Activated gamma-delta T cell (primary cell): Measurements from ENCODE around the gene AIFM3.
"Not testable (repeated sequence)": the region's sequence is repeated elsewhere in the genome, so short reads cannot be mapped to it uniquely, and the experiment has no call there.

ENCODE experiments used
- DNase-seq: peaks from one replicate; lab custom pipeline; 2025; lab: John Stamatoyannopoulos, UW

AIFM3 gene

DNA sequence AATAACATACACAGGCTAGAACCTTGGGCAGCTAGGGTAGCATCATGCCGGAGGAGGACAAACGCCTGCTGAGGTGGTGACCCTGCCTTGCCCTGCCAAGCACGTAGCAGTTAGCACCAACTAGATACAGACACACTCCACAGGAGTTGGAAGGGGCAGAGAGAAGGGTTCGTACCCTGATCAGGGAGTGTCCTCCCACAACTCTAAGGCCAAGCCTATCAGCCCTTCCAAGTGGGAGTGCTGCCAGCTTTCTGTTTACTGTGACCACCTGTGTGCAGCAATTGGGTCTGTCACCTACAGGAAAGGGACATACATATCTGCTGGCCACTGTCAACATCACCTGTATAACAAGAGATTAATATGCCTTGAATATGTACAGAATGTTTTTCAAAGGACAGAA, 36.7 kb downstream of the AIFM3 start:
- DNase-seq, result no peak

DNA sequence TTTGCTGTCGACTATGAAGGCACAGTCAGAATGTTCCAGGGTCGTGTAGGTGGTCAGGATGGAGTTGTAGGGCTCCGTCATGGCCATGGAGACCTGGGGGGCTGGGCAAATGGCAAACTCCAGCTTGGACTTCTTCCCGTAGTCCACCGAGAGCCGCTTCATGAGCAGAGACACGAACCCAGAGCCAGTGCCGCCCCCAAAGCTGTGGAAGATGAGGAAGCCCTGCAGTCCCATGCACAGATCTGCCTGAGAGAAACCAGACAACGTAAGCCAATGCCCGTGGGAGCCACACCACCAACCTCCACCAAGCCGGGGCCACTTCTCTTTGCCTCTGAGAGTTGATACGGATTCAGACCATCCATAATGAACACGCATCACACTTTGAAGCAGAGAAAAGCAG, 42.2 kb downstream of the AIFM3 start:
- DNase-seq, result not testable (repeated sequence)

DNA sequence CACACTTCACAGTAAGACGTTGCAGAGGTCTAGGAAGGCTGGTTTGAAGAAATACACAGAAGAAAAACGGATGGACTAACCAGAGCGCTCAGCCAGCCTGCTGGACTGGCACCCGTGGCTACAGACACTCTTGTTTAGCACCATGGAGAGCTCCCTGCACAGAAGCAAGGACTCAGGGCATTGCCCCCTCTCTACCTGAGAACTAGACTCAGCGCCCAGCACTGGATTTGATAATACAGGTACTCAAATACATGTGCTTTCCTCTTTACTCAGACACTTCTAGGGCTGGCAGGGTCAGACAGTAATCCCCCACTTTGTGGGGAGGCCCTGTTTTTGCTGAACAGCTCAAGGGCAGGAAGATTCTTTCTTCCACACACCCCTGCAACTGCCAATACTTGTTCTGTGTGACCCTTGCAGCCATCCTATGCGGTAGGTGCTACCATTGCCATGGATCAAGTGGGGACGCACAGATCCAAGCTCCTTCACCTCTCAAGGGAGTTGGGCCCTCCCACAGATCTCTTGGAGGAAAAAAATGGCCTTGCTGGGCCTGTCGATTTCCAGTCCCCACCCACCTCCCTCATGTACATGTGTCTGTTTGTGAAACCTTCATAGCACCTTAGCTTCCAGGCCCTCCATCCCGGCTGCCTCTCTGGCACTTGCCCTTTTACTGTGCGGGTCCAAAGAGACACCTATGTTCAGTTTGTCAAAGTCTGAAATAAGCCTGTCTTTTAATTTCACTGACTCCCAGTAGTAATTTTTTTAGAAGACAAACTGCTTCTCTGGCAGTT, 42.8 kb downstream of the AIFM3 start:
- no peak for DNase-seq

DNA sequence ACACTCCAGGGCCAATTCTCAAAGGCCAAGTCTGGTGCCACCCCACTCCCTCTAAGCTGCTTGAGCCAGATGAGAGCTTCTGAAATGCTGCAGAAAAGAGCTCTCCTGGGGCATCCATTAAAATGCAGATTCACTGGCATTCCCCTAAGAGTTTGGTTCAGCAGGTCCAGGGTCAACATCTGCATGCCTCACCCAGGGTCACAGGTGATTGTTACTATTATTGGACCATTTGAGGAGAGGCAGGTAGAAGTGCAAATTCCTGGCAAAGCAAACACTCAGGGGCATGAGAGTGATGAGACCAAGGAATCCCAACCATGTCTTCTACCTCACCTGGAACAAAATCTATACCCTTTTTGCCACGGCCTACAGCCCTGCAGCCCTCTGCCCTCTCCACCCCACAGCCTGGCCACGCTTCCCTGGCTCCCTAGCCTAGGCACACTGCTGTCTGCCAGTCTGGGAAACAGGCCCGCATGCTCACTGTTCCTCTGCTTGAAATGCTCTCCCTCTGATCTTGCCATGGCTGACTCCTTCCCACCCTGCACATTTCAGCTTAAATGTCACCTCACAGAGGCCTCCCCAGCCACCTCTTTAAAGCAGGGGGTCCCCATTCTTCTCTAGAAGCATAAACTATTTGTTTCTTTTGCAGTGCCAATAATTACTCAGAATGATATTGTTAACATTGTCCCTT, 43.5 kb downstream of the AIFM3 start:
- no peak for DNase-seq

DNA sequence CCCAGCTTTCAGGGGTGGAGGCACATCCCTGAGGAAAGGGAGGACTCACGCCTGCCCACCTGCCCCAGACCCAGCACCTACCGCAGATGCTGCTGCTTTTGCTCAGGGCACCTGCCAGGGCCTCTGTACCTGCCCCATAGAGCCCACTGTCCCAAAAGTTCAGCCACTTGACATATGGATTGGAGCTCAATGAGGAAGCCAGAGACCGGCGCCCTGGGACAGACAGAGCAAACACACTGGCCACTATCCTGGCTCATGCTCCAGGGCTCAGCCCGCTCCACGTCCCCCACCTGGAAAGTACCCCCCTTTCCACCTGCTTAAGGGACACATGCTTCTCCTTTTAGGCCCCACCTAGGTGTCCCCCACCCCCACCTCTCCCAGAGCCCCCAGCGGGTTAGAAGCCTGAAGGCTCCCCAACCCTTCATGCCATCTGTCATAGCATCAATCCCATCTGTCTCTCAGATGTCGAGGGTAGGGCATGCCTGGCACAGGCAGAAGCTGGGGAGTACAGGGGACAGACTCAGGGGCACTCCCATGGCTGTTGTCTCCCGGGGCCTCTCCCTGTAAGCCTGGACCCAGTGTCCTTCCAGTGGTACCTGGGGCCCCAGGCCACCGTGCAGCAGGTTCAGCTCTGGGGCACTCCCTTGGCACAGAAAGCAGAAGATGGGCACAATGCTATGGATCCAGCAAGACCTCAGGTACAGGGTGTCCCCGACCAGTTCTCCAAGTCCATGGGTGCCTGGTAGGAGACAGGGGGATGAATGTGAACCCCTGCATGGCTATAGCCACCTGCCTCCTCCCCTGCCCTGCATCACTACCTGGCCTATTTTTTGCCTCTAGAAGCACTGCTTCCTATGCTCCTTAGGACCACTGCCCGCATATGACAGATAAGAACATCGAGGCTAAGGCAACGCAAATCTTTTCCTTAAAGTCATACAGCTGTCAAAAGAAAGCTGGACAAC, 45.7 kb downstream of the AIFM3 start:
- no peak for DNase-seq

DNA sequence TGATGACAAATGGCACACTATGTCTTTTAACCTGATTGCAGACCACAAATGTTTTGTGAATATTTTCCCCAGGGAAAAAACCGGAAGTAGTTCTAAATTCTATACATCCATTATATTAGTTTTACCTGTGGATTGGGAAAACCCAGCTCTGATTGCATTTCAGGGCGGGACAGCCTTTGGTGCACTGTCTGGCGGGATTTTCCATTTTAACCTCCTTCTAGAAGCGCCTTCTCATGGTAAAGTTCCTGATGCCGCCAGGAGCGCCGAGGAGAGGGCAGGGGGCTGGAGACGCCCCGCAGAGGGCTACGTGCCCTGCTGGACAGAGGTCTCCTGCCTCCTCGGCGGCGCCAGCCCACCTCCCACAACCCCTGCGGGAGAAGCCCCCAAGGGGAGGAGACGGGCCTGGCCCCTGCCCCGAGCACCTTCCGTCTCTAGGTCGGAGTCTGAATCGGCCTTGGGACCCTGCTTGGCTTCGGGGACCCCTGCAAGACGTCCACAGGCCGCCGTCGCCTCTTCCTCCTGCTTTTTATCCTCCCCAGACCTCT, 46.7 kb downstream of the AIFM3 start:
- no peak for DNase-seq

DNA sequence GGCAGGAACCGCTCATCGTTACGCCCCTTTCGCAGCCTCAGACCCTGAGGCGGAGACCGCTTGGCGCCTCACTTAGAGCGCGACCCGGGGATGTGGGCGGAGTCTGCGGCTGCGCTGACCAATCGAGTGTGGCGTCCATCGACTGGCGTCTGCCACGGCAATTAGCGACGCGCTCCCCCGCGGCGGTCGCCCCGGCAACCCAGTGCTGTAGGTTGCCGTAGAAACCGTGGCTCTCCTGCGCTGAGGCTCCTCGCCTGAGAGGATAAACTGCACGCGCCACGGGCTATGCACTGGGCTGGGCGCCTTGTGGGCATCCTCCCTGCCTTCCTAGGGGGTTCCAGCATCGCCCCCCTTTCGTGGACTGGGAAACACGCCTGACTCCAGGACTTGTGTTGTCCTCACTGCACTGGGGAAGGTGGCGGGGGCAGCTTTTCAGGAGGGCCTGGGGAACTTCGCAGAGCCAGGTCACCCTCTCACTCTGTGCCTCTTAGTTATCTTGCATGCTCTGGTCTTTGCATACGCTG, 47.2 kb downstream of the AIFM3 start:
- DNase-seq, result peak; percentile 87

DNA sequence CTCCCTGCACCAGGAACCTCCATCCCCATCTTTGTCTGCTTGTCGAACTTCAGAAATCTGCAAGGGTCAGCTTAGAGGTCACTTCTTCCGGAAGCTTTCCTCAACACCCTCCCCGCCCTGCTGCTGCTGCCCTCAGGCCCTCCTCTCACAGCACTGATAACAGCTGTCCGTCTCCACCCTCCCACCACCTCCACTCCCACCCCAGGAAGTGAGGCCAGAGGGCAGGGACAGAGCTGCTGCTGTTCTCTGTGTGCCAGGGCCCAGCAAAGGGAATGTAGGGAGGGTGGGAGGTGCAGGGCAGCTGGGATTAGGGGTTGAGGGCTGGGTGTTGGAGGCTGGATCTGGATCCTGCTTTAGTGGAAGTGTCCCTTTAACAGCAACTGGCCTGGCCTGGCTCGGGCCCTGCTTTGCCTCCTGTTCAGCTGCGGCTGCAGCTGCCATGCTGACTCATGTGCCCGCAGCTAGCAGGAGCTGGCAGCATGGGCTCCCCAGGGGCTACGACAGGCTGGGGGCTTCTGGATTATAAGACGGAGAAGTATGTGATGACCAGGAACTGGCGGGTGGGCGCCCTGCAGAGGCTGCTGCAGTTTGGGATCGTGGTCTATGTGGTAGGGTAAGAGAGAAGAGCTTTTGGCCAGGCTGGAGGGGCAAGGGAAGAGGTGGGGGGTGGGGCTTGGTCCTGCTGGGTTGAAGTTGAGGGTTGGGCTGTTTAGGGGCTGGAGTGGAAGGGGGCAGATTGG, 47.8 kb downstream of the AIFM3 start, which contains the start of gene P2RX6:
Gene P2RX6, plus strand, starts transcription at position 440 of the 740 bp plus-strand sequence. Its CDS starts 10 bp downstream, at position 450.
- DNase-seq, result no peak

DNA sequence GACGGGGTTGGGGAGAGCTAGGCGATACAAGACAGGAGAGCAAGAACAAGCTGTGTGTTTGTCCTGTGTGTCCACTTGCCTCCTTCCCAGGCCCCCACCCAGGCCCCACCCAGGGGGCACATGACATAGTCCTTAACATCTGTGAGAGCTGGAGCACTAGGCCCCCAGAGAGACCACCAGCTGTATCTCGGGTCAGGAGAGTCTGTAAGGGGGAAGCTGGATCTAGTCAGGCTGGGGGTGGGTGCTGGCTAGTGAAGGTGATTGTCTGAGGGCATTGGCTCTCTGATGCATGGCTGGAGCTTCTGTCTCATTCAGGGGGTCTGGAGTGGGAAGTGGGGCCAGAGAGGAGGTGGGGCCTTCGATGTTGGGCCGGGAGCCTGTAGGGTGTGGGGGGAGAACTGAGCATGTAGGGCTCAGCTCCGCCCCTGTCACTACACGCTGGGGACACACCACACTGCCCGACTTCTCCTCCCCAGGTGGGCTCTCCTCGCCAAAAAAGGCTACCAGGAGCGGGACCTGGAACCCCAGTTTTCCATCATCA, 48.5 kb downstream of the AIFM3 start:
- DNase-seq, result no peak

DNA sequence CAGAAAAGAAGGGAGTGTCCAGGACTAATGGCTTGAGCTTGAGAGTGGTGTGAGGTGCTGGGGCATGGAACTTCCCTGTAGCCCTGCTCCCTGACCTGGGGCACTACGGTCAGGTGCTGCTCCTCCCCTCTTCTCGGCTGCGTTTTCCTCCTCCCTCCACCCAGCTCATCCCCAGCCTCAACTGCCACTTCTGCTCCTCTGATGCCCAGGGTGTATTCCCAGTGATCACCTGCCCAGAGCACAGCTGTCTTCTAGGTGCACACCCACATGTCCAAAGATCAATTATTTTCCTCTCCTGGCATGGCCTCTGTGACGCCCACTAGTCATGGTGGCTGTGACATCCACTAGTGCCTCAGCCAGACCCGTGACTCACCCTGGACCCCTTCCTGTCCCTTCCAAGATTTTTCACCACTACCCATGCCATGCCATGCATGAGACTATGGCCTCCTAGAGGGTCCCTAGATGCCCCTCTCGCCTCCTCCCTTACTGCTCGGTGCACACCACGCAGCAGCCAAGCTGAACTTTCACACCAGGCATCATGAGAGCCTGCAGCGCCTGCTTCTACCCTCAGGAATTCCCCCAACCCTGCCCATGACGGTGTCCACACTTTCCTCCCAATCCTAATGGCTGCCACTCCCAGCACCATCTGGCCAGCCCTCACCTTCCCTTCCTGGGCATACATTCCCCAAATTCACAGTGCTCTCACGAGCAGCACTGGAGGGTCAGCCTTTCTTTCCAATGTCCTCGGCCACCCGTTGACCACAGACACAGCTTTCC, 49.8 kb downstream of the AIFM3 start:
- DNase-seq, result no peak

DNA sequence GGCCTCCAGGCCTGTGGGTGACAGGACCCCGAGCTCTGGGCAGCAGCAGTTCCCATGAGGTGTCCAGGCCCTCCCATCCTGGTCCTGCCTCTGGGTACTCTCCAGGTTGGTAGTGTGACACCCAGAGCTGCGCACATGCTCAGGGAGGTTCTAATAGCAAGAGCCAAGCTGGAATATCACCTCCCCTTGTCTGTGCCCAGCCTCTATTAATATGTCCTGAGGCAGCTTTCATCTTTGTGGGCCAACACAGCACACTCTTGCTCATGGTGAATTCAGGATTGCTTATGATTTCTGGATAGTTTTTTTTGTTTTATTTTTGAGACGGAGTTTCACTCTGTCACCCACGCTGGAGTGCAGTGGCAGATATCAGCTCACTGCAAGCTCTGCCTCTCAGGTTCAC, 51.3 kb downstream of the AIFM3 start:
- no peak for DNase-seq

DNA sequence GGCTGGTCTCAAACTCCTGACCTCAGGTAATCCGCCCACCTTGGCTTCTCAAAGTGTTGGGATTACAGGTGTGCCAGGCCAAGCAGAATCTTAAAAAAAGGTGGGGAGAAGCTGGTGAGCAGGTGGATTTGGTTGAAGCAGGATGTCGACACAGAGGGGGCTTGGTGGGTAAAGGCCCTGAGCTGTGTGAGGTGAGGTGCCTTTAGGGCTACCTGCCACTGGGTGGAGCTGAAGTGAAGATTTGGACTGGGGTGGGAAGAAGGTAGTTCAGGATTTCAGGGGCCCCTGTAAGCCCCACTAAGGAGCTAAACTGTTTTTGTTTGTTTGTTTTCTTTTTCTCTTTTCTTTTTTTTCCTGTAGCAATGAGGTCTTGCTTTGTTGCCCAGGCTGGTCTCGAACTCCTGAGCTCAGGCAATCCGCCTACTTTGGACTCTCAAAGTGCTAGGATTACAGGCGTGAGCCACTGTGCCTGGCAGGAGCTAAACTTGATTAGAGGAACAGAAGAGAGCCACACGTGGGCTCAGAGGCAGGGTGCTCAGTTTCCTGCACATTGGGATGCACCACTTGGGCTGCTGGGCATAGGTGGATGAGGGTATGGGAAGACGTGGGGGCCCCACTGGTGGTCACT, 53.9 kb downstream of the AIFM3 start:
- no peak for DNase-seq

DNA sequence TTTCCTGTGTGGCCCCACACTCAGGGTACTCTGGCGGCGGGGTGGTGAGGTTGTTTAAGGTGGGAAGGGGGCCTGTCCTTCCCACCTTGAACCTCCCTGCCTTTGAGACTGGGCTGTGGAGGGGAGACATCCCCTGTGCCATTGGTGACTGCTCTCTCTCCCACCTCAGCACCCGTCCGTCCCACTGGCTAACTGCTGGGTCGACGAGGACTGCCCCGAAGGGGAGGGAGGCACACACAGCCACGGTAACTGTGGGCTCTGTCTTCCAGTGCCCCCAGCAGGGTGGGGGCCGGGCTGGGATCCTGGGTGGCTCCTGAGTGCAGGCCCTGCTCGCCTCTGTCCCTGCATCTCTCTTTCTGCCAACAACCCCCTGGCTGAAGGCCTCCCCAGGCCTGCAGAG, 55.5 kb downstream of the AIFM3 start:
- DNase-seq, result no peak

DNA sequence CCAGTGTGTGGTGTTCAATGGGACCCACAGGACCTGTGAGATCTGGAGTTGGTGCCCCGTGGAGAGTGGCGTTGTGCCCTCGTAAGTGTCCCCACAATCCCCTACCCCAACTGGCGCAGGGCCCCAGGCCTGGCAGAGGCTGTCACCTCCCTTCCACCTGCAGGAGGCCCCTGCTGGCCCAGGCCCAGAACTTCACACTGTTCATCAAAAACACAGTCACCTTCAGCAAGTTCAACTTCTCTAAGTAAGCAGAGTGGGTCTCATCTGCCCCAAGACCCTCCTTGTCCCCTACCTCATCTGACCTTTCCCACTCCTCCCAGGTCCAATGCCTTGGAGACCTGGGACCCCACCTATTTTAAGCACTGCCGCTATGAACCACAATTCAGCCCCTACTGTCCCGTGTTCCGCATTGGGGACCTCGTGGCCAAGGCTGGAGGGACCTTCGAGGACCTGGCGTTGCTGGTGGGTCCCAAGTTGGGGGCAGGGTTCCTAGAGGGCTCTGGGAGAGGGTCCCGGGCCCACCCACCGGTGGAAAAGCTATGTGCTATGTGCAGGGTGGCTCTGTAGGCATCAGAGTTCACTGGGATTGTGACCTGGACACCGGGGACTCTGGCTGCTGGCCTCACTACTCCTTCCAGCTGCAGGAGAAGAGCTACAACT, 56.0 kb downstream of the AIFM3 start:
- no peak for DNase-seq

DNA sequence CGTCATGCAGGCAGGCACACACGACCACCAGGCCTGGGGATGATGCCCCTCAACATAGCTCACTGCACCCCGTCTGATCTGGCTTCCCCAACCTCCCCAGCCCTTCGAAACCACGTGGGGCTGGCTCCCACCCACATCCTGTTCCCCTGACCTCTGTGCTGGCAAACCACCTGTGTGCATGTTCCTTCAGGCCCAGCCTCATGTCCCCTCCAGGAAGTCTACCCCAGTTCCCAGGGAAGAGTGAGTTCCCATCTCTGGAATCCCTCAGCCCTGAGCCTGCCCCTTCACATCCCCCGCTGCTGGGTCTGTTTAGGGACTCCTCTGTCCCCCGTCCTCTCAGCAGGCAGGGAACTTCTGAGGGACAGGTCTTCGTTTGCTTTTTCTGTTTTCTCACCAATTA, 58.2 kb downstream of the AIFM3 start:
- DNase-seq, result no peak

DNA sequence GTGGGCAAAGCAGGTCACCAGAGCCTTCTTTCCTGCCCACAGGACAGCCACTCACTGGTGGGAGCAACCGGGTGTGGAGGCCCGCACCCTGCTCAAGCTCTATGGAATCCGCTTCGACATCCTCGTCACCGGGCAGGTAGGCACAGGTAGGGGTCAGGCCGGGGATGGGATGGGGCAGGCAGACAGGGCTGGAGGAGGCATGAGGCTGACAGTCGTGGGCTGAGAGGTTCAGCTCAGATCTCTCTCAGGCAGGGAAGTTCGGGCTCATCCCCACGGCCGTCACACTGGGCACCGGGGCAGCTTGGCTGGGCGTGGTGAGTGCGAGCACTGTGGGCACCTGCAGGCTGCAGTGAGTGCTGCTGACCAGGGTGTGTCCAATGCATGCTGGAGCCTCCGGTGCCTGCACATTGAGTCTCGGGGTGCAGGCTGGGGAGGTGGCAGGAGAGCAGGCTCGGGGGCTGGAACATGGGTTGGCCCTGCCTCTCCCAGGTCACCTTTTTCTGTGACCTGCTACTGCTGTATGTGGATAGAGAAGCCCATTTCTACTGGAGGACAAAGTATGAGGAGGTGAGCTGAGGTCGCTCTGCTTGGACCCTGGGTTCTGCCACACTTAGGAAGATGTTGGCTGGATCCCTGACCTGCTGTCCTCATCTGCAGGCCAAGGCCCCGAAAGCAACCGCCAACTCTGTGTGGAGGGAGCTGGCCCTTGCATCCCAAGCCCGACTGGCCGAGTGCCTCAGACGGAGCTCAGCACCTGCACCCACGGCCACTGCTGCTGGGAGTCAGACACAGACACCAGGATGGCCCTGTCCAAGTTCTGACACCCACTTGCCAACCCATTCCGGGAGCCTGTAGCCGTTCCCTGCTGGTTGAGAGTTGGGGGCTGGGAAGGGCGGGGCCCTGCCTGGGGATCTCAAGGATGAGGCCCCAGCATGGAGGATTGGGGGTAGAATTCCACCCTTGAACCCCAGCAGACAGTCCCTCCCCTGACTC, 59.0 kb downstream of the AIFM3 start:
- no peak for DNase-seq

DNA sequence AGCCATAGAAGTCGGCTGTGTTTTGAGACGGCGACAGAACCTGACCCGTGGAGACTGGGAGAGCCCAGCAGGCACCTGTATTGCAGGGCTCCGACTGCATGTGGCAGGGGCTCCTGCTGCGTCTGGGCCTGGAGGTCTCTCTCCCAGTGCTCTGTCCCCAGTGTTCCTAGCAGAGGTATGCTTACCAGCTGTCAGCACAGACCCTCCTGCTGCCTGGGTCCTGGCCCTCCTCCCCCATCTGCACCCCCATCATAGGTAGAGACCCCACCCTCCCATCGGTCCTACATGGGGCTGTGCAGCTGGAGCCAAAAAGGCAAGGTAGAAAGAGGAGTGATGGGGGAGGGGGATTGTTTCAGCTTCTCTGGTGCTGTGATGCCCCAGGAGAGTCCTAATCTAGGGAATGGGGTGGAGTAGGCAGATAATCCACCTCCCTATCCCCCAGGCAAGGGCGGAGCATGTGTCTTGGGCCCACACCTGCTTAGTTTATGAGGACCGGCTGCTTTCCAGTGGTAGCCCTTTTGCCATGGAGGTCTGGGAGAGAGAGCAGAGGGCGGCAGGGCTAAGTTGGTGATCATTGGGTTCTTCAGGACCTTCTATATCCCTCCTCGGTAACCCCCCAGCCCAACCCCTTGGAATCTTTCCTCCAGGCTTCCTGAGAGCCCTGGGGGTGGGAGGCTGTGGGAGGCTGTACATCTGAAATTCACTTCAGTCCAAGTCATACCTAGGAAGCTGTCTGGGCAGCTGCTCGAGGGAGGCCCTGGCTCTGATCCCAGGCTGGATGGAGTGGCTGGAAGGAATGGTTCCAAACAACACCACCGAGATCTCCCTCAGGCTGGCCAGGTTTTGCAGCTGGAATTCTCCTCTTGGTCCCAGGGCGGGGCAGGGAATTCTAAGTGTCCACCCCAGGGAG, 60.0 kb downstream of the AIFM3 start:
- DNase-seq, result no peak
